ENCODE measurements around the gene EHBP1.

Gene EHBP1

GRCh38 chr2:62822549-62822948 lies 117.0 kb downstream of the EHBP1 start:
- no peak for DNase-seq (ENCODE audit: low spot score)

DNA sequence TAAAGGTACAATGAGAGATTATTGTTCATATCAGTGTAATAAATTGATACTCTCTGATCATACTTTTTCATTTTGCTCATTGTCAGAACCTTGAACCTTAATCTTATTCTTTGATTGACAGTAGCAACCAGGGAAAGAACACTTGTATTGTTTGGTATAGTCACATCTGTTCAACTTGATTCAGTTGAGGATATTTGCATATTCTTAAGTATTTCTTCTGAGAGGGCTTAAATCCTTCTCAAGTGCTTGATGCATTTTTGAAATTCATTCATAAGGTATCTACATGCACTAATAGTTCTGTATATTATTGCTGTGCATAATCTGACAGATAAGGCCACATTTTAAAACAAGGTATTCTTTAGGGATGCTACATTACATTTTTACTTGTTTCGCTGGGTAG lies 118.9 kb downstream of the EHBP1 start:
- no peak for DNase-seq (ENCODE audit: low spot score)

GRCh38 chr2:62826141-62826540 lies 120.6 kb downstream of the EHBP1 start:
- DNase-seq (ENCODE audit: low spot score): no peak

DNA sequence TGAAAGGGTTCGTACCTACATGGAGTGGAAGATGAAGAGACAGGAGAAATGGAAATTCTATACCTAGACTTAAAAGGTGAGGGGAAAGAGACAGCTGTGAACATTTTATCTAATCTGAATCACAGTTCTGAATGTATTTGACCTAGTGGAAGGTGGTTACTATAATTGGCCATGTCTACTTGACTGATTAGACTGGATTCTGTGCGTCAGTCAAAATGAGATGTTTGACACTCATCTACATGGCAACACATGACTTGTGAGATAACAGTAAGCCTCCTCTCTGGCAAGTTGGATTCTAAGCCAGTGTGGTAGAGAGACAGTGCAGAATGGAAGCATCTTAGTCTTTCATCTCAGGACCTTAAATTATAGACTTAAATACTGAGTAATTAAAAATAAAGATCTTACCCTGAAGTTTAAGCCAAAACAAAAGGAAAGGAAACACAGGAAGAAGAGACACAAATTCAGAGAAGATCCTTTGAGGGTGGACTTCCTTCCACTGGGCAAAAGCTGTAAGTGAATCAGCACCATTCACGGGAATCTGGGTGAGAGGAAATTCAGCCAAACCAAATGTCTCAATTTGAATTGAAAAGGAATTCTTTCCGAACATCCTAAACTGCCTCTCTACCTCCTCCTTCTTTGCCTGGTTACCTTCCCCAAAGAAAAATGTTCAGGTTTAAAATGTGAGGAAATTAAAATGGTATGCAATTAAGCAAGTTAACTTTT lies 121.6 kb downstream of the EHBP1 start:
- DNase-seq (ENCODE audit: low spot score): no peak

DNA sequence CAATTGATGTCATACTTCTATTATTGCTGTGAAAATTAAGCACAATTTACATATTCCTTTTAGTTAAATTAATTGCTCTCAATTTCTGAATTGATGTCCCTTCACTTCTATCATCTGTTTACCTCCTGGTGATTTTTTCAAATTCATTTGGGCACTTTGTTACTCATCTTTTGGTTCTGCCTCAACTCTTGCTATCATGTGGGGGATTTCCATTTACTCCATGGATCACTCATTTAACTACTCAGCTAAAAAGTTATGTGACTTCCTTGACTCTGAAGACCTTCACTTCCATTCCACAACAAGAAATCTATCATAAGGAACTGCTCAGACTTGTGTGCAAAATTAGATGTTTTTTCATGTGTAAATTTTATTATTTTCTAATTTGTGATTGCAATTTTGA lies 126.2 kb downstream of the EHBP1 start:
- DNase-seq (ENCODE audit: low spot score): no peak

DNA sequence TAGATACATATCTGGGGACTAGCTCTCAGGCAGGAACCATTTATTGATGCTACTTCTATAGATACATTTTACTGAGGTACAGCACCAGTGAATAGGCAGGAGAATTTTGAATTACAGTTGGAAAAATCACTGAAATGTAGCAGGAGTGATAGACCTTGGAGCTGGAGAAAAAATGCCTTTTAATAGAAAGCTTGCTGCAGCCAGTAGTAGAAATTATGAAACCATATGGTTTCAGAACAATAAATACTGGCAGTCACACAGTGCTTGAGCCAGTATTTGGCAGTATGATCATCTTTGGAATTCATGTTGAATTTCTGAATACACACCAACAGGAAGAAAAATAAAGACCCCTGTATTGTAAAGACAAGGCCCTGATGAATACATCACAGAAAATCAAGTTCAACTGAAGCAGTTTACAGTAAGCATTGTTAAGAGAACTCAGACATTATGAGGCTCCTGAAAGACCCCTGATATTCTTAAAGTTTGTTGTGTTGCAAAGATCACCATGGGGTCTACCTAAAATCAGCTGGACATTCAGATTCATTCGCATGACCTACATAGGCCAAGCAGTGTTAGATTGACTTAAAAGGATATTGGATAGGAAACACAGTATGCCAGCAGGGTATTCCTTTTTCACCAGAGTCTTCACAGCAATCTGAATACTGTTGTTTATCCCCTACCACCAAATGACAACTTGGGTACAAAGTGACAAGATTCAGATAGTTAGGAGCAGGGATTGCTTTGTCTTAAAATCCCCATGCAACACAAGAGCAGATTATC lies 139.0 kb downstream of the EHBP1 start:
- DNase-seq (ENCODE audit: low spot score): no peak

DNA sequence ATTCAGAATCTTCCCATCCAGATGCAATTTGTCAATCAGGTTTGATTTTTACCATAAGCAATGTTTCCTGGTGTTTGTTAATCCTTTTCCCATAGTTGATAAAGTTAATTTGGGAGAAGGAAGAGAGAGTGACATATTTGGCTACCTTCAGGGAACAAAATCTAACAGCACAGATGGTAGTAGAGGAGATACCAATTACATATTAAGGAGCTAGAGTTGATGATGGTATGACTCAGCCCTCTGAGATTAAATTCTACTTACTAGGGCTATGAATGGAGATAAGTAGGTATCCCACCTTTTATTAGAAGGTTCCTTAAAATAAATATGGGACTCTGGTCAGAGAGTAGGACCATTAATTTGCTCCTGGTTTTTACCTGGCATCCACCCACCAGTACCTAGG lies 139.7 kb downstream of the EHBP1 start:
- no peak for DNase-seq (ENCODE audit: low spot score)

DNA sequence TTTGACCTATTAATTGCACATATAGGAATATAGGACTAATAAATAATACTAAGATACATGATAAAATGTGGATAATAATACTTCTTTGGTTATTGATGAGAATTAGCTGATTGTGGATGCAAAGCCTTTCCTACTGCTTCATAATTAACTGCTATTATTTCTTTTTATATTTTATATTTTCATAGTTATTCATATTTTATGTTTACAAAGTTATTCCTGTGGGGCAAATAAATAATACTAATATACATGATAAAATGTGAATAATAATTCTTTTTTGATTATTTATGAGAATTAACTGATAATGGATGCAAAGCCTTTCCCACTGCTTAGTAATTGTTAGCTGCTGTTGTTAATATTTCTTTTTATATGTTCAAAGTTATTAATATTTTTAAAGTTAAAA lies 146.7 kb downstream of the EHBP1 start:
- DNase-seq (ENCODE audit: low spot score): no peak

- no peak for DNase-seq (ENCODE audit: low spot score)
Observed at GRCh38 chr2:62854600-62855514, 149.3 kb downstream of the EHBP1 start.

GRCh38 chr2:62856228-62857040 lies 150.9 kb downstream of the EHBP1 start:
- DNase-seq (ENCODE audit: low spot score): no peak

GRCh38 chr2:62857139-62857931 lies 151.8 kb downstream of the EHBP1 start:
- no peak for DNase-seq (ENCODE audit: low spot score)

DNA sequence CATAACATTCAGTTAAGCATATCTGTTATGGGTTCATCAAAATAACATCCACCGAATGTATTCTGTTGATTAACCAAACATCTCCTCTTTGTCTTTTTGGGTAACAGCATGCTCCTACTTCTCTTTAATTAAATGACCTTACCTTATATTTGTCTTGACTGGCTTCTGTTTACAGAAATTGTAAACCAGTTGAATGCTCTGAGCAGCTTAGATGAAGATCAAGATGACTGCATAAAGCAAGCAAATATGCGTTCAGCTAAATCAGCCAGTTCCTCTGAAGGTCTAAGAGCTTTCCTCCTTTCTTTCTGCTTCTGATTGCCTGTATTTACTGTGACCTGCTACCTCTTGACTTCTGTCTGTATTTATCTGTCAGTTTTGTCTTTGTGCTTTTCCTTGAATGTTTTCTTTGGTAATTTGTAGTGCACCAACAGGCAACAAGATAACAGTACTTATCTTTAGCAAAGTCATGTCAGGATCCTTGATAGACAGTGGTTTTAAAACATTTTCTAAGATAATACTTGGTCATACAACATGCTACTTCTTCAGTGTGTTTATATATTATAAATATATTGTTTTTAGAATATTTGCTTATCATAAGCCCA lies 152.8 kb downstream of the EHBP1 start:
- DNase-seq (ENCODE audit: low spot score): peak; percentile 8

GRCh38 chr2:62868947-62869346 lies 163.4 kb downstream of the EHBP1 start:
- no peak for DNase-seq (ENCODE audit: low spot score)

DNA sequence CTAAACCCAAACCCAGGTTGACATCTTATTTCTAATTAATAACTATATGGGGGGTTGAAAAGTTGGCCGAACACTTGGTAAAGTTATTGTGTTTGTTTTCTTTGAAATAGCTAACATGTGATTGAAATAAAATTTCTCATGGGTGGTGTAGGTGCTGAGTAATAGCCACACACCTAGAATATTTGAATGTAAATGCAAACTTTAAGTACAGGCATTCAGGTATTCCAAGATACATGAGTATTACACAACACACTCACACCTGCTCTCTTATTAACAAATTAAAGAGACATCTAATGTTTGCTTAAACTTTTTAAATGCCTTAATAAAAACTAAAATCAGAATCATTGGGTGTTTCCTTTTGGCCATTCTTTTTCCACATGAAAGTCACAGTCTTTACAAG lies 165.5 kb downstream of the EHBP1 start:
- DNase-seq (ENCODE audit: low spot score): no peak

DNA sequence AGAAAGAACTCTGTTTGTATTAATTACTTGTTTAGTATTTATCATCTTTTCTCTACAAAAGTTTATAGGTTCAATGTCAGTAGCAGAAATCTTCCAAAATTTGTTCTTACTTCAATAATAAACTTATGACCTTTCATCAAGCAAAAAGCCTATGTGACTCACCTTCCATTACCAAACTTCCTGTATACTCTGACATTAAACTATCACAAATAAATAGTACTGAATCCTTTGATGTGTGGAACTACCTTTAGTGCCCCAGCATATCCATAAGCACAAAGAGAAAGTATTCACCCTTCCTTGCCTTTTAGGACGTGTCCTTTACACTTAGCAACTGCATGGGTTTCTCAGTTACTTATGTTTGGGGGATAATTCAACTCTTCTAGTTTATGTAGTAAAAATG lies 166.0 kb downstream of the EHBP1 start:
- no peak for DNase-seq (ENCODE audit: low spot score)

DNA sequence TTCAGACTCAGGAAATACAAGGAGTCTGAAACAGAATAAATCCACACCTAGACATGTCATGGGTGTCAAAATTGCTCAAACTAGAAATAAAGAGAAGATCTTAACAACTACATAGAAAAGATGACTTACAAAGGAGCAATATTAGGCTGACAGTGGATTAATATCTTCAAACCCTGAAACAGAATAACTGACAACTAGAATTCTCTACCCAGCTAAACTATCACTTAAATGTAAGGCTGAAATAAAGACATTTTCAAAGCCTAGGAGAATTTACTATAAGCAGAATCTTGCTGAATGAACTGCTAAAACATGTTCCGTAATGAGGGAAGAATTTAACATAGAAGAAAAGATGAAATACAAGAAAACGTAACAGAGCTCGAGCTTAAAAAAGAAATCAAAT lies 168.1 kb downstream of the EHBP1 start:
- DNase-seq (ENCODE audit: low spot score): no peak

DNA sequence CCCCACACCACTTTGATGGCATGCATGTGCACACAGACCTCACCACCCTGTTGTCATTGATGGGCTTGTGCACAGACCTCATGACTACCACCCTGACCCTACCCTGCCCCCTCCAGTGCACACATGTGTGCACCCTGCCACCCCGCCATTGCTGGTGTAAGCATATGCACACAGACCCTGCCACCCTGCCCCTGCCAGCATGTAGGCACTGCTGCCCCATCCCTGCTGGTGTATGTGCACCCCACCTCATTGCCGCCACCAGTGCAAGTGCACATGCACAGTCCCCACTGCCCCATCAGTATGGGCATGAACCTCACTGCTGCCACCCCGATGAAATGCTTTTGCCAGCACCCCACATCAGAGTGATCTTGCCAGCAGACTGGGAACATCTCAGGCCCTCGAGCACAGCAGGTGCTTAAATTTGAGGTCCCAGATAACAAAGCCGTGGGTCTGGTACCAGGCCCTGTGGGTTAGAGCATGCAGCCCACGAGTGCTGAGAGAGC lies 169.4 kb downstream of the EHBP1 start:
- no peak for DNase-seq (ENCODE audit: low spot score)

- no peak for DNase-seq (ENCODE audit: low spot score)
Observed at GRCh38 chr2:62881162-62881795, 175.8 kb downstream of the EHBP1 start.

- DNase-seq (ENCODE audit: low spot score): no peak
Observed at GRCh38 chr2:62883629-62884028, 178.1 kb downstream of the EHBP1 start.

DNA sequence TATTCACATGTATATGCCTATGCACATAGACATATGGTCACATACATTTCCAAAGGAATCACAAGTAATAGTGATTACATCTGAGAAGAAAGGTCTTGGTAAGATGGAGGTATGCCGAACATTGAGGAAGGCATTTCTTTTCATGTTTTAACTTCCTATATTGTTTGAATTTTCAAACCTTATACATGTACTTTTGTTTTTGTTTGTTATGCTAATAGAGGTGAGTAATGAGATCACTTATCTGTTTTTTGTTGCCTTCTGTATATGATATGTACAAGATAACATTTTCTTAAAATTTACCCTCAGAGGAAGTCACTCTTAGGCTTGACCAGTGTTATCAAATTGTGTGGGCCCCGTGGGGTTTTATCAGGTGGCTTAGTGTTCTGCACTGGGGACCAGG lies 178.6 kb downstream of the EHBP1 start:
- DNase-seq (ENCODE audit: low spot score): no peak
